ENCODE data around the gene SCUBE1. TPM values are rescaled to one million over a fixed set of nuclear protein-coding genes. Genes with fewer than 3 reads are reported as not detected.
A peak's percentile ranks its signal among the peaks of the same experiment; 100 is the strongest.

SCUBE1 gene
- total and polyA plus RNA-seq, 10 of the 15 experiments (the other 5 are each of a cell fraction or from before 2014, with no cell fraction given) = not detected

- H3K27ac ChIP-seq (ENCODE audit: control insufficient read depth, insufficient read depth) = no peak overlapping the region
- no peaks in the 10 kb centered on the region for H3K36me3 ChIP-seq (ENCODE audit: control insufficient read depth in 2 of 2, insufficient read depth in 2 of 2, low read length in 1 of 2)
- H3K4me3 ChIP-seq = no peak overlapping the region
- intact Hi-C loops (cut with micrococcal nuclease; ENCODE audit: unreplicated experiment) (no loop called here), in situ Hi-C loops (cut with MboI) (no loop called here)
- ChIA-PET POLR2A (no interaction called here), CTCF (no interaction called here), SMC1A (ENCODE audit: uncharacterized antibody, unreplicated experiment) (no interaction called here), RAD21 (ENCODE audit: unreplicated experiment) (no interaction called here)
- H2AFZ ChIP-seq (ENCODE audit: control insufficient read depth, low read depth, low read length) = no peak overlapping the region
- no peak overlapping the region for H3K9ac ChIP-seq (ENCODE audit: control insufficient read depth, insufficient read depth, low read length)
- H4K20me1 ChIP-seq (ENCODE audit: control insufficient read depth, insufficient read depth) = no peaks in the 10 kb centered on the region; the same call in 1 of the 2 replicates
- no peak for DNase-seq (ENCODE audit: low read depth, low spot score)
- ATAC-seq = no peak
- no peaks in the 10 kb centered on the region for H3K4me1 ChIP-seq (ENCODE audit: control insufficient read depth, insufficient read depth, low read length)
- H3K4me2 ChIP-seq (ENCODE audit: control insufficient read depth, insufficient read depth) = no peak overlapping the region
- no peaks in the 10 kb centered on the region; a peak in 2 of 4 replicates for H3K27me3 ChIP-seq (replicated peaks in 1 of 2; ENCODE audit: control insufficient read depth in 2 of 2, insufficient read depth in 2 of 2, low read length in 1 of 2)
- no peaks in the 10 kb centered on the region for H3K79me2 ChIP-seq (ENCODE audit: control insufficient read depth, insufficient read depth, low read length)
- no peaks in the 10 kb centered on the region for H3K9me3 ChIP-seq (replicated peaks; ENCODE audit: control insufficient read depth, insufficient read depth, low read length)
- no peak for TF ChIP-seq RUNX3 (IDR thresholded peaks at IDR 0.05; ENCODE audit: low read length)
- peak; percentile 13 for TF ChIP-seq USF1 (IDR thresholded peaks at IDR 0.05; ENCODE audit: borderline replicate concordance, extremely low read length, insufficient read depth, low read depth, low read length)
- no peak for FAIRE-seq
- 37% methylated on average over 21 of the region's 23 CpGs for WGBS (ENCODE audit: insufficient coverage, insufficient replicate concordance, low lambda C conversion rate, missing lambda C conversion rate)
- BruUV-seq (replicated peaks) = no TSS peak
These were observed 130.7 kb downstream of the SCUBE1 start for GRCh38 chr22:43212434-43212952.

DNA sequence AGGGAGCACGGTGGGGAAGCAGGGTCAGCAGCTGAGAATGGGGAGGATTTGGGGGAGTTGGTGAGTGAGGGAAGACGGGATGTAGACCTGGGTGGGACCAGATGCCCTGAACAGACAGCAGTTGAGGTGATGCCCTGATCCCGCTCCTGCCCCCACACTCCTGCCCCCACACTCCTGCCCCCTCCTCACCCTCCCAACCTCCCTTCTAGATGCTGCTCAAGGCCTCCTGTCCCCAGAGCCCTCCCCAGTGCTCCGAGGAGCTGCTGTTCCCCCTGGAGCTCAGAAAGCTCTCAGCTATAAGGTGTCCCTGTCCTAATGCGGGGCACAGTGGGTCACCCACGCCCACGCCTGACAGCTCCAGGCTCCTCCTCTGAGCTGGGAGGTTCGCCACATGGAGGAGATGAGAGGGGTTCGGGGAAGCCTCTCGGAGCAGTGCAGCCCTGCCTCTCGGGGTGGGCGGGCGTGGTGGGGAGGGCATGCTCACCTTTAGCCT, 131.2 kb downstream of the SCUBE1 start:
- ChIA-PET CTCF (no interaction called here), RAD21 (ENCODE audit: unreplicated experiment) (no interaction called here), POLR2A (no interaction called here), SMC1A (ENCODE audit: uncharacterized antibody, unreplicated experiment) (no interaction called here)
- intact Hi-C loops (cut with micrococcal nuclease; ENCODE audit: unreplicated experiment) = no loop called here
- no peaks in the 10 kb centered on the region for H3K4me1 ChIP-seq (ENCODE audit: control insufficient read depth, insufficient read depth, low read length)
- FAIRE-seq (no peak), ATAC-seq (no peak), DNase-seq (ENCODE audit: low read depth, low spot score) (no peak)
- no TSS peak for BruUV-seq (replicated peaks)
- H3K4me2 ChIP-seq (ENCODE audit: control insufficient read depth, insufficient read depth) = no peak overlapping the region
- WGBS (ENCODE audit: insufficient coverage, insufficient replicate concordance, low lambda C conversion rate, missing lambda C conversion rate) = 37% methylated on average over 11 of the region's 13 CpGs
- TF ChIP-seq MXI1 (IDR thresholded peaks at IDR 0.05; ENCODE audit: low read depth, low read length) = no peak
- TF ChIP-seq NFIC (IDR thresholded peaks at IDR 0.05; ENCODE audit: low read depth, low read length) = no peak
- no peak for TF ChIP-seq BHLHE40 (IDR thresholded peaks at IDR 0.05; ENCODE audit: borderline replicate concordance in 1 of 2, low read depth in 2 of 2, low read length in 1 of 2)
- TF ChIP-seq IRF3 (IDR thresholded peaks at IDR 0.05) = no peak
- TF ChIP-seq NFXL1 (IDR thresholded peaks at IDR 0.05; ENCODE audit: borderline replicate concordance) = no peak
- TF ChIP-seq POLR2A (IDR thresholded peaks at IDR 0.05; ENCODE audit: low read depth, low read length) = no peak
- no peak for TF ChIP-seq PBX3 (IDR thresholded peaks at IDR 0.05; ENCODE audit: insufficient replicate concordance, low read depth, low read length)
- TF ChIP-seq ZSCAN29 (IDR thresholded peaks at IDR 0.05) = no peak
- TF ChIP-seq ZNF24 (IDR thresholded peaks at IDR 0.05) = no peak
- no peak for TF ChIP-seq RUNX3 (IDR thresholded peaks at IDR 0.05; ENCODE audit: low read length)
- in situ Hi-C loops (cut with MboI) = no loop called here
- H3K9ac ChIP-seq (ENCODE audit: control insufficient read depth, insufficient read depth, low read length) = no peak overlapping the region
- H3K27ac ChIP-seq (ENCODE audit: control insufficient read depth, insufficient read depth) = no peak overlapping the region
- H2AFZ ChIP-seq (ENCODE audit: control insufficient read depth, low read depth, low read length) = no peak overlapping the region
- no peaks in the 10 kb centered on the region for H3K9me3 ChIP-seq (replicated peaks; ENCODE audit: control insufficient read depth, insufficient read depth, low read length)
- no peaks in the 10 kb centered on the region for H3K36me3 ChIP-seq (ENCODE audit: control insufficient read depth in 2 of 2, insufficient read depth in 2 of 2, low read length in 1 of 2)
- H3K27me3 ChIP-seq (replicated peaks in 1 of 2; ENCODE audit: control insufficient read depth in 2 of 2, insufficient read depth in 2 of 2, low read length in 1 of 2) = no peaks in the 10 kb centered on the region; a peak in 2 of 4 replicates
- no peak overlapping the region for H3K4me3 ChIP-seq
- H4K20me1 ChIP-seq (ENCODE audit: control insufficient read depth, insufficient read depth) = no peaks in the 10 kb centered on the region; the same call in 1 of the 2 replicates
- H3K79me2 ChIP-seq (ENCODE audit: control insufficient read depth, insufficient read depth, low read length) = no peaks in the 10 kb centered on the region

Data from GM12878 (cell line).